Naive thymus-derived CD4-positive, alpha-beta T cell (primary cell): ENCODE results near the gene GPC6. TPM values are rescaled to one million over a fixed set of nuclear protein-coding genes. Genes with fewer than 3 reads are reported as not detected.
"Not testable (repeated sequence)": the region's sequence is repeated elsewhere in the genome, so short reads cannot be mapped to it uniquely, and the experiment has no call there.

Source experiments
- ATAC-seq: fragments of 150-1000 bp; cut with Tn5 transposase; 2 replicates; pipeline ENCODE4 v1.10.0; 2021; ENCODE audit warnings: mild to moderate bottlenecking, moderate library complexity
- CTCF ChIA-PET: fragments of 350-600 bp; sonication (Branson Sonifier 250); formaldehyde crosslinking; loops from one replicate; lab custom pipeline; 2021; ENCODE audit warnings: antibody characterized with exemption; lab: Charles Lee
- POLR2A ChIA-PET: fragments of 350-600 bp; sonication (Branson Sonifier 250); formaldehyde crosslinking; loops from one replicate; lab custom pipeline; 2021; ENCODE audit warnings: antibody characterized with exemption, inconsistent platforms; lab: Charles Lee
- DNase-seq, 9 donors: peaks; one replicate each; pipeline versions ENCODE4 v3.0.0 to v3.0.0-alpha.2; 2020 to 2022; ENCODE audit warnings: mixed read lengths in 1 of 9
- H3K27ac ChIP-seq: one replicate; pipeline ENCODE4 v1.7.0; 2013; ENCODE audit warnings: mild to moderate bottlenecking, low read depth, low read length, moderate library complexity
- H3K27me3 ChIP-seq, 2 donors: one replicate each; pipeline ENCODE4 v1.7.0; 2013; ENCODE audit warnings: low read length in 2 of 2, mild to moderate bottlenecking in 2 of 2, moderate library complexity in 2 of 2; ENCODE audit not compliant: control insufficient read depth in 2 of 2, insufficient read depth in 2 of 2
- H3K36me3 ChIP-seq, 3 experiments: 1 replicate in 2 of 3; 2 replicates in 1 of 3; pipeline ENCODE4 v1.7.0; 2013; ENCODE audit warnings: low read length in 3 of 3, mild to moderate bottlenecking in 3 of 3, moderate library complexity in 1 of 3; ENCODE audit not compliant: insufficient read depth in 3 of 3, control insufficient read depth in 2 of 3
- H3K4me1 ChIP-seq, 2 donors: one replicate each; pipeline ENCODE4 v1.7.0; 2013; ENCODE audit warnings: low read length in 2 of 2, mild to moderate bottlenecking in 2 of 2, moderate library complexity in 1 of 2; ENCODE audit not compliant: control insufficient read depth in 2 of 2, insufficient read depth in 2 of 2
- H3K4me3 ChIP-seq: 2 replicates; pipeline ENCODE4 v1.7.0; 2013; ENCODE audit warnings: mild to moderate bottlenecking, low read length
- H3K9me3 ChIP-seq, 3 experiments: 1 replicate in 2 of 3; 2 replicates in 1 of 3; pipeline ENCODE4 v1.7.0; 2013; ENCODE audit warnings: low read length in 3 of 3; ENCODE audit not compliant: control insufficient read depth in 2 of 3
- H3K27ac Mint-ChIP-seq, 9 donors: one replicate each; pipeline ENCODE4 v1.8.0; 2020 to 2022; ENCODE audit warnings: mixed read lengths in 9 of 9, mild to moderate bottlenecking in 8 of 9, moderate library complexity in 5 of 9, inconsistent platforms in 2 of 9
- H3K27me3 Mint-ChIP-seq, 5 donors: one replicate each; pipeline ENCODE4 v1.8.0; 2021 to 2022; ENCODE audit warnings: mixed read lengths in 5 of 5, mild to moderate bottlenecking in 1 of 5
- H3K36me3 Mint-ChIP-seq, 5 donors: one replicate each; pipeline ENCODE4 v1.8.0; 2020 to 2022; ENCODE audit warnings: mixed read lengths in 5 of 5, mild to moderate bottlenecking in 3 of 5, inconsistent platforms in 1 of 5
- H3K4me1 Mint-ChIP-seq, 7 donors: one replicate each; pipeline ENCODE4 v1.8.0; 2020 to 2022; ENCODE audit warnings: mixed read lengths in 7 of 7, mild to moderate bottlenecking in 3 of 7, inconsistent platforms in 1 of 7
- H3K4me3 Mint-ChIP-seq, 10 donors: one replicate each; pipeline ENCODE4 v1.8.0; 2020 to 2022; ENCODE audit warnings: mild to moderate bottlenecking in 10 of 10, mixed read lengths in 10 of 10, moderate library complexity in 6 of 10, inconsistent platforms in 2 of 10
- H3K9me3 Mint-ChIP-seq, 11 donors: one replicate each; pipeline ENCODE4 v1.8.0; 2020 to 2022; ENCODE audit warnings: mixed read lengths in 11 of 11, mild to moderate bottlenecking in 4 of 11, inconsistent platforms in 1 of 11, moderate library complexity in 1 of 11
- intact Hi-C, 2 donors: fragments of 100-400 bp; cut with micrococcal nuclease; formaldehyde crosslinking; loops; one replicate each; pipeline ENCODE4 v1.15.1; 2023
- polyA plus RNA-seq, 2 donors: library from polyadenylated mRNA; unstranded; fragments of 300-500 nt; fragmentation: Illumina TruSeq; gene quantifications; one replicate each; pipeline ENCODE4 v1.2.3, GENCODE V29; 2021
- total RNA-seq, 6 experiments: library from RNA in 5 of 6; stranded (reverse) in 5 of 6; gene quantifications; 1 replicate in 5 of 6; 2 replicates in 1 of 6; pipeline ENCODE4 v1.2.3 and lab custom pipeline; 2021 to 2026

GPC6 gene
- total and polyA plus RNA-seq, 7 experiments from 2014 or later, result not detected

GRCh38 chr13:93480553-93481106 is 254.0 kb downstream of the GPC6 start:
- Mint-ChIP-seq H3K27me3 (no peaks in the 10 kb centered on the region), H3K27ac (no peak overlapping the region), H3K36me3 (no peaks in the 10 kb centered on the region), H3K4me3 (no peak overlapping the region), H3K9me3 (no peaks in the 10 kb centered on the region), H3K4me1 (no peaks in the 10 kb centered on the region)
- ATAC-seq (no peak), DNase-seq (no peak)
- Histone ChIP-seq H3K27ac (no peak overlapping the region), H3K4me1 (no peaks in the 10 kb centered on the region), H3K4me3 (no peak overlapping the region), H3K9me3 (no peaks in the 10 kb centered on the region), H3K27me3 (no peaks in the 10 kb centered on the region), H3K36me3 (no peaks in the 10 kb centered on the region)
- CTCF ChIA-PET, result no interaction called here
- POLR2A ChIA-PET, result no interaction called here
- intact Hi-C loops, result no loop called here

DNA sequence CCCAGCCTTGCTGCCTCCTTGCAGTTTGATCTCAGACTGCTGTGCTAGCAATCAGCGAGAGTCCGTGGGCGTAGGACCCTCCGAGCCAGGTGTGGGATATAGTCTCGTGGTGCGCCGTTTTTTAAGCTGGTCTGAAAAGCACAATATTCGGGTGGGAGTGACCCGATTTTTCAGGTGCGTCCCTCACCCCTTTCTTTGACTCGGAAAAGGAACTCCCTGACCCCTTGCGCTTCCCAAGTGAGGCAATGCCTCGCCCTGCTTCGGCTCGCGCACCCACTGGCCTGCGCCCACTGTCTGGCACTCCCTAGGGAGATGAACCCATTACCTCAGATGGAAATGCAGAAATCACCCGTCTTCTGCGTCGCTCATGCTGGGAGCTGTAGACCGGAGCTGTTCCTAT is 269.5 kb downstream of the GPC6 start:
- H3K4me3 ChIP-seq, H3K9me3 ChIP-seq, POLR2A ChIA-PET, intact Hi-C loops, H3K4me3 Mint-ChIP-seq, H3K36me3 Mint-ChIP-seq, H3K27me3 ChIP-seq, H3K4me1 Mint-ChIP-seq, CTCF ChIA-PET, DNase-seq, H3K27ac ChIP-seq, H3K27me3 Mint-ChIP-seq, H3K27ac Mint-ChIP-seq, H3K36me3 ChIP-seq, ATAC-seq, H3K4me1 ChIP-seq: not testable (repeated sequence)
- H3K9me3 Mint-ChIP-seq, result peaks cover 0 to 10% (median 0%) of the 10 kb centered on the region in 11 donors

DNA sequence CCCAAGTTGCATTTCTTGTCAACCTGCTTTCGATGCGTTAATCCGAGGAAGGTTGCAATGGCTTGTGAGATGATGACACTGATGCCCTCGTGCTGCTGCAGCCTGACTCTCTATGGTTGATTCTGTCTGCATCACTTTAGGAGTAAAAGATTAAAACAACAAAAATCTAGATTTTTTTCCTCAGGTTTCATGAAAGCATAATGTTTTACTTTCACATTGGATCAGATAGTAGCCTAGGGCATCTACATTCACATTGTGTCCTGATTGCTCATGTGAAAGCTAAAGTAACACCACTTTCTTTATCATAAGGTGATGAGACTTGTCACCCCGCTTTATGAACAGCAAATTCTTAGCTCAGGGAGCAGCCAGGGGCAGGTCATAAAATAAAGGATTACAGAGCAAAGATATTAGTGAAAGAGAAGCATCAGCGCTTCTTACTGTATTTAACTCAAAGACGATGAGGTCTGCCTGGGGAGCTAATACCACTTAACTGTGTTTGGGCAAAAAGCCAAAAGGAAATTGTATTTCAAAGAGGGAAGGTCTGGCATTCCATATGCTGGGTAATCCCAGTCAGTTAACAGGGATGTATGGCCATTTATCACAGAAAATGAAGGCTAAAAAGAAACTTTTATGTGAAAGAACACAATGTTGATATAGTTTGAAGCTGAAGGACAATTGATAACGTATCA is 270.5 kb downstream of the GPC6 start:
- intact Hi-C loops, result no loop called here
- ChIA-PET POLR2A (no interaction called here), CTCF (interaction anchor here (0.6 kb wide), 1 partner anchor 51 kb away, joined by 4 read pairs; no protein-coding TSS in a partner anchor)
- Histone ChIP-seq H3K9me3 (no peaks in the 10 kb centered on the region), H3K27me3 (no peaks in the 10 kb centered on the region), H3K27ac (no peak overlapping the region), H3K4me1 (no peaks in the 10 kb centered on the region), H3K4me3 (no peak overlapping the region), H3K36me3 (no peaks in the 10 kb centered on the region)
- H3K36me3 Mint-ChIP-seq, result no peaks in the 10 kb centered on the region
- peaks cover 0 to 10% (median 0%) of the 10 kb centered on the region in 11 donors for H3K9me3 Mint-ChIP-seq
- no peak overlapping the region for H3K4me3 Mint-ChIP-seq
- H3K27me3 Mint-ChIP-seq, result peaks cover 0 to 11% (median 5%) of the 10 kb centered on the region in 5 donors
- no peak for DNase-seq
- H3K27ac Mint-ChIP-seq, result peak overlapping the region in 1 of 9 donors; percentile 51
- no peaks in the 10 kb centered on the region for H3K4me1 Mint-ChIP-seq
- no peak for ATAC-seq

DNA sequence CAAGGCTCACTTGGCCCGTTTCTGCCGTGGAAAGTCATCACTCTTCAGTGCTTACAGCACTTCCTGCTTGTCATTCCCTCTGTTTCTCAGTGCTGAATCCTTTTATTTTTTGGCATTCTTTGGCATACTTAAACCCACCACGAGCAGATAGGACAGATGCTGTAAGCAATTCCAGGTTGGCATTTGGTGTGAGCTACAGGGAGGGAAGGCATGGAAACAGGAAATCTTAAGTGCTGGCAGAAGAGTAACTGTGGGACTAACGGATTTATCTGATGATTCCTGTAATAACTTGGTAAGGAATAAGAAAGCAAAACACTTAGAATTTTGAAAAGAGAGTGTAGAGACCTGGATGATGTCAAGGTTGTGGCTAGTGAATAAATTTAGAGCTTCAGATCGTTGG is 273.4 kb downstream of the GPC6 start:
- Histone ChIP-seq H3K4me3 (no peak overlapping the region), H3K4me1 (no peaks in the 10 kb centered on the region), H3K36me3 (no peaks in the 10 kb centered on the region), H3K27me3 (no peaks in the 10 kb centered on the region), H3K9me3 (no peaks in the 10 kb centered on the region), H3K27ac (no peak overlapping the region)
- Mint-ChIP-seq H3K27me3 (peaks cover 0 to 15% (median 5%) of the 10 kb centered on the region in 5 donors), H3K4me3 (no peak overlapping the region), H3K36me3 (no peaks in the 10 kb centered on the region), H3K9me3 (peaks cover 0 to 10% (median 0%) of the 10 kb centered on the region in 11 donors), H3K27ac (no peak overlapping the region), H3K4me1 (no peaks in the 10 kb centered on the region)
- CTCF ChIA-PET, result no interaction called here
- no peak for ATAC-seq
- no peak for DNase-seq
- intact Hi-C loops, result no loop called here
- POLR2A ChIA-PET, result no interaction called here

DNA sequence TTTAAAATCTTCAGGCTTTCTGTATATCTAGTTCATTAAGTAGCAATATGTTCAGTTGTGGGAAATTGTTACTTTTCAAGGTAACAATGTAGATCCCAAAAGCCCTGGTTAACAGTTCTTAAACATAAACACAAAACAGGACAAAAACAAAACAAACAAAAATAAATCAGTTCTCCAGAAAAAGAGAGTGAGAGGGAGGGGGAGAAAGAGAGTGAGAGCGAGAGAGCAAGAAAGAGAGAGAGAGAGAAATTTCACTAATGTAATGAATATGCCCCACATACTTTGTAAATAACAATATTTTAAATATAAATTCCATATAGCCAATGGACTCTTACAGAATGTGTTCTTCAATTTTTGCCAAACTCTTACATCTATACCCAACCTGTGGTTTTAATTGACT is 275.5 kb downstream of the GPC6 start:
- no peaks in the 10 kb centered on the region for H3K4me1 Mint-ChIP-seq

DNA sequence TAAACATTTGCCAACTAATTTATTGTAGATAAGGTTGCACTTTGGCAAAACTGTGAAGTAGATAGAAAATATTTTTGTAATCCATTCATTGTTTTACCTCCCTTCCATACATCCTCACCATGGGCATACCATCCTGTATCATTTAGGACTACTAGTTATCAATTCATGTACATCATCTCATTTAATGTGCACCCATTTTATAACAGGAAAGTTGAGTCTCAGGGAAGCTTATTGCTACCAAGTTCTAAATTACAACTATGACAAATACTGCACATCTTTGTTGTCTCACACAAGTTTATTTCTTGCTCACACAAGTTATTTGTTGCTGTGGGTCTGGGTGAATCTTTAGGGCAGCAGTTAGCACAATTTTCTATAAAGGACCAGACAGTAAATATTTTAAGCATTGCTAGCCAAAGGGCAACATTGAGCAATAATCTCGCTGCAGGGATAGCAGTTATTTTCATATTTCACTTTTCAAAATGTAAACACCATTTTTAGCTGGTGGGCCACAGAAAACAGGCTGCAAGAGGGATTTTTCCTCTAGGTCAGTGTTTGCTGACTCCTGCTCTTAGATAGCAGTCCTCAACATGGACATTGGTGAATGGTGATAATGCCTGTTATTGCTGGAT is 276.5 kb downstream of the GPC6 start:
- Mint-ChIP-seq H3K9me3 (peaks cover 0 to 6% (median 0%) of the 10 kb centered on the region in 11 donors), H3K27ac (no peak overlapping the region), H3K27me3 (peaks cover 0 to 13% (median 5%) of the 10 kb centered on the region in 5 donors), H3K36me3 (no peaks in the 10 kb centered on the region), H3K4me3 (no peak overlapping the region), H3K4me1 (no peaks in the 10 kb centered on the region)
- no peaks in the 10 kb centered on the region for H3K9me3 ChIP-seq
- H3K27me3 ChIP-seq, result no peaks in the 10 kb centered on the region
- no peaks in the 10 kb centered on the region for H3K4me1 ChIP-seq
- no peaks in the 10 kb centered on the region for H3K36me3 ChIP-seq
- DNase-seq, result no peak
- intact Hi-C loops, result no loop called here
- ChIA-PET CTCF (no interaction called here), POLR2A (no interaction called here)
- ATAC-seq, result no peak
- H3K27ac ChIP-seq, result no peak overlapping the region
- no peak overlapping the region for H3K4me3 ChIP-seq

More for the DNA sequence above, 275.5 kb downstream of the GPC6 start:
- Histone ChIP-seq H3K9me3 (no peaks in the 10 kb centered on the region), H3K27ac (no peak overlapping the region), H3K27me3 (no peaks in the 10 kb centered on the region), H3K36me3 (no peaks in the 10 kb centered on the region), H3K4me3 (no peak overlapping the region), H3K4me1 (no peaks in the 10 kb centered on the region)
- H3K9me3 Mint-ChIP-seq, result peaks cover 0 to 8% (median 1%) of the 10 kb centered on the region in 11 donors
- POLR2A ChIA-PET, result no interaction called here
- H3K4me3 Mint-ChIP-seq, result no peak overlapping the region
- no peak overlapping the region for H3K27ac Mint-ChIP-seq
- intact Hi-C loops, result no loop called here
- no peak for ATAC-seq
- H3K27me3 Mint-ChIP-seq, result peaks cover 0 to 15% (median 5%) of the 10 kb centered on the region in 5 donors
- no peak for DNase-seq
- CTCF ChIA-PET, result no interaction called here
- H3K36me3 Mint-ChIP-seq, result no peaks in the 10 kb centered on the region
